NCI-H2196 treated with DMSO at 0.1 percent for 48 hours (cell line): Measurements from ENCODE around the gene SLC41A3.

Experiments
- DNase-seq: peaks from one replicate; lab custom pipeline; 2025; ENCODE audit not compliant: unreplicated experiment; lab: John Stamatoyannopoulos, UW

SLC41A3 gene

DNA sequence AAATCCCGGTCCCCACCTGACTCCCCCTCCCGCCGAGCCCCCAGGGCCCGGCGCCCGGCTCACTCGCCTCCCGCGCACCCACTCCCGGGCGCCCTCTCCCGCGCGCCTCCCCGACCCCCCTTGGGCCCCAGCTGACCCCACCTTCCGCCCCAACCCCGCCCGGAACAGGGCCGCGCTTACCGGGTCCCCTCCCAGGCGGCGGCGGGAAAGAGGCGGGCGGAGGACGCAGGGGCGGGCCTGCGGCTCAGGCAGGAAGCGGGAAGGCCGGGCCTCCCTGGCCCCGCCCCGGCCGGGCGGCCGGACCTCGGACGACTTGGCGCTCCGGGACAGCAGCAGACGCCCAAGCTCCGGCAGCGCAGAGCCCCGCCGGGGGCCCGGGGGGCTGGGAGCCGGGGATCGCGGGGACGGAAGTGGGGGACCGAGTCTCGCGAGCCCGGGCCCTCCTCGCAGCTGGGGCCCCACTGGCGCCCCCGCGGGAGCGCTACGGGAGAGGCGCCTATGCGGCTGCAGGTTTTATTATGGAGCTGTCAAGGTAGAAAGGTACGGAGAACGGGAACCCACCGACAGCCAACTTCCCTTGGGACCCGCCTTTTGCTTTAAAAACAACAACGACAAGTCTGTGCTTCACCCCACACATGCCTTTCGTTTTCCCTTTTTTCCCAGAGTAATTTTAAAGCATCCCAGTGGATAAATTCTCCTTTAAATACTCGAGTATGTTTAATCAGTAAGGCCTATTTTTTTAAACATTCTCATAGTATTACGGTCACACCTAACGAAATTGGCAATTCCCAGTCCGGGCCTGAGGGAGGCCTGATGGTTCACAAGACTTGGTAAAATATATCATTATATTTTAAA, at the start of gene SLC41A3:
Gene SLC41A3, minus strand, starts transcription at position 212 of the 855 bp plus-strand sequence. CDS start 15,905 bp downstream, outside the sequence.
- peak; percentile 85 for DNase-seq

DNA sequence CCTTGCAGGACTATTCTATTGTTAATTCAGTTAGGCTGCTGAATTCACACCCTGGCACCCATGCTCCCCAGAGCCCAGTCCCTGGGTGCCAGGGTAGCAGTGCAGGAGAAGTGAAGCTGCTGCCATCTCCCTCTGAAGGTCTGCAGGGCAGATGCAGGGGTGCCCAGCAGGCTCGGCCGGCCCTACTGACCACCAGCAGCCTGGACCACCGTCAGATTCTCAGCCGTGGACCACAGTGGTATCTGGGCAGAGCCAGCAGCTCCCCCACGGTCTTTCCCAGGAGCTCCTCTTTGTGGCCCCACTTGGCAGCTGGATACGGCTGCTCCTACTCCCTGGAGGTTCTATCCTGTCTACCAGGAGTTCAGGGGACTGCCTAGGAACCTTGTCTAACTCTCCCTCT, 49.7 kb upstream of the SLC41A3 start:
- DNase-seq = no peak

- DNase-seq = no peak
These were observed 49.0 kb upstream of the SLC41A3 start for GRCh38 chr3:126132751-126133511.

- no peak for DNase-seq
These were observed 48.2 kb upstream of the SLC41A3 start for GRCh38 chr3:126131881-126132750.

DNA sequence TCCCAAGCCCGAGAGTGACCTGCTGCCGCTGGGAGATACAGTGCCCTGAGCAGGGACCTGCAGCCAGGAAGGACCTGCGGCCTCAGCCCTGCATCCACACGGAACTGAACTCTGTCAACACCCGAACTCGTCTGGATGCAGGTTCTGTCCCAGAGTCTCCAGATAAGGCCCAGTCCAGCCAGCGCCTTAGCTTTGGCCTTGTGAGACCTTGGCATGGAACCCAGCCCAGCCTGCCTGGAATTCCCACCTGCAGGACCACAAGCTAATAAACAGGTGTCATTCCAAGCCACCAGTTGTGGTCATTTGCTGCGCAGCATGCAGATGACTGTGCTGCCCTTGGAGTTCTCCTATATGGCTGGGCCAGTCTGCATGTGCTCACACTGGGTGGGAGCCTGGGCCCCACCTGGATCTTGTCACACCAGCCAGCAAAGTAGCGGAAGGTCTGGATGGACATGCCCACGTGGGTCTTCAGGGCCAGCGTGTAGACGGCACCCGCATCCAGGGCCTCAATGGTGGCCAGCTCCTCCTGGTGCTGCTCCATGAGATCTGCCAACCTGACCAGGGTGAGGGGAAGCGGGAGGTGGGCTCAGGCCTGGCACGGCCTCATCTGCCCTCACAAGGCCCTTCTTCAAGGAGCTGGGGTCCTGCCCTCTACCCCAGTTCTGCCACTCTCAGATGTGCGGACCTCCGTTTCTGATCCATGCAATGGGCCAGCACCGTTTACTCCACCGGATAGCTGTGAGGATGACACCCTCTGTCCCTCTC, 47.2 kb upstream of the SLC41A3 start:
- DNase-seq = no peak

- DNase-seq = no peak
These were observed 46.3 kb upstream of the SLC41A3 start for GRCh38 chr3:126130081-126130855.

DNA sequence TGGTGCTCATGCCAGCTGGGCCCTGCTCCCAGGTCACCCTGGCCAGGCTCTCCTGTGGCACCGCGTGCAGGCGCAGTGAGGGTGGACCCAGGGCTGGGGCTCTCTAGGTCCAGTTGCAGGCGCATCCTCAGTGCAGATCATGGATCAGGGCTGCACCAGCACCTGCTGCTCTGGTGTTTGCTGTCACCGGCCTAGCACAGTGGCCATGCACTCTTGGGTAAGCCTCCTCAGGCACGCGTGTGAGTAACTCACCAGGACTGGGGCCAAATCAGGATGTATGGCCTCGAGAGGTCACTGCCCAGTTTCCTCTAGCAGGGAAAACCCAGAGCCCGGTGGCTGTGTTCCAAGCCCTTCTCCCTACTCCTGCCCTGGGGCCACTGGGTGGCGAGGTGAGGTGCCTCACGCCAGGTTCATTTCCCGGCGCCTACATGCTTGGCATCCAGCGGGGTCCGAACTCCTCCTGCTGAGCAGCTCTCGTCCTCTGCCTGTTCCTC, 45.5 kb upstream of the SLC41A3 start:
- DNase-seq = peak; percentile 16

DNA sequence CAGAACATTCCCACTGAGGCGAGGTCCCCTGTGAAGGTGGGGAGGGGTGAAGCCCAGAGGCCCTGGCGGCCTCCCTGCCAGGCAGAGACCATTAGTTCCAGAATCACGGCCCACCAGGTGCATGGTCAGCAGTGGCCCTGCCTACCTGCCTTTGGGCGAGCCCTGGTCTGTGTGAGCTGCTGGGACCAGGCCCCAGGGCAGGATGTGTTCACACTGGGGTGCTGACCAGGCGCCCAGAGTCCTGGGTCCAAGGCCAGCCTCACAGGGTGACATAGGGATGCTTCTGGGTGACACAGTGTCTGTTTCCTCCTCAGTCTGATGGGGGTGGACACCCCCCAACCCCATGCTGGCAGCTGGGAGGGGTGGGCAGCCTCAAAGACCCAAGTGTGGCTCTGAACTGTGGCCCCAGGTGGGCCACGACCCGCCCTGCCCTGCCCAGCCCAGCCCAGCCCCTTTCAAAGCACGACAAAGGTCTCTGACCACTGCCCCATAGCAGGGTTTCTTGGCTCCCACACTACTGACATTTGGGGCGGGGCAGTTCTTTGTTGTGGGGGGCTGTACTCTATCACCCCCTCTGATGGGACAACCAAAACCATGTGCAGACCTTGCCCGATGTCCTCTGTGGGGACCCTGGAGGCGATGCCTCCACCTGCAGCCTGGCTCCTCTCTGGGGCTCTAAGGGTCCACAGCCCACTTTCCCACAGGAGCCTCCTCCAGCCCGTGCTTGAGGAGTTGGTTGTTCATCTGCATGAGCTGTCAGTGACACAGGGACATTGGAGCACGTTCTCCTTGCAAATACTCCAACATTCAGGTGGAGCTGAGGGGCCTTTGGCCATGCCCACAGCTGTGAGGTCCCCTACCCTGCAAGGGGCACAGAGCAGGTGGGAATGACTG, 44.8 kb upstream of the SLC41A3 start:
- no peak for DNase-seq

DNA sequence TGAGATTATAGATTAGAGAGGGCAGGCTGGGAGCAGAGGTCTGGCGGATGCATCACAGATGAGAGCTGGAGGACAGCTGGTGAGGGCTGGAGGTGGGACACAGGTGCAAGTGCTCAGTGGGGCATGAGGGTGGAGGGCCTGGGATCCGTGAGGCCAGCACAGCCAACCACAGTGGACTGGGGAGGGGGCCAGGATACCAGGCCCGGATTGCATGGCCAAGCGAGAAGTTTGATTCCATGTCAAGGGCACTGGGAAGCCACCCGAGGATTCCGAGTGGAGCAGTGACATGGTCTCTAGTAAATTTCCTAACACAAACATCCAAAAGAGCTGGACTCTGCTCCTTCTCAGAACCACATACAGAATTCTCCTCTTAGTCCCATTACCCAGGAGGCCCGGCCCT, 44.0 kb upstream of the SLC41A3 start:
- no peak for DNase-seq

DNA sequence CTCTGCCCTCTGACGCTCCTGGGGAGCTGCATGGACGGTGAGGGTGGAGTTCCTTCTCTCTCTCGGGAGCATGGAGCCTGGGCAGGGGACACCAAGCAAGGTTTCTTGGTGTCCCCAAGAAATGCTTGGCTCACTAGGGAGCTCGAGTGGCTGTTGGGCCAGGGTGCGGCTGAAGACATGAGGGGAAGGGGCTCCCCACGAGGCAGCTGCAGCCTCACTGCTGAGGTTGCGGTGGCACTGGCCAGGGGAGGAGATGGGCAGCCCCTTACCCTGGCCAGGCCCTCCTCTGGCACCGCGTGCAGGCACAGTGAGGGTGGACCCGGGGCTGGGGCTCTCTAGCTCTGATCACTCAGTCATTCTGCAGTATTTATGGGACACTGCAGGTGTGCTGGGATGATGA, 43.5 kb upstream of the SLC41A3 start:
- no peak for DNase-seq

DNA sequence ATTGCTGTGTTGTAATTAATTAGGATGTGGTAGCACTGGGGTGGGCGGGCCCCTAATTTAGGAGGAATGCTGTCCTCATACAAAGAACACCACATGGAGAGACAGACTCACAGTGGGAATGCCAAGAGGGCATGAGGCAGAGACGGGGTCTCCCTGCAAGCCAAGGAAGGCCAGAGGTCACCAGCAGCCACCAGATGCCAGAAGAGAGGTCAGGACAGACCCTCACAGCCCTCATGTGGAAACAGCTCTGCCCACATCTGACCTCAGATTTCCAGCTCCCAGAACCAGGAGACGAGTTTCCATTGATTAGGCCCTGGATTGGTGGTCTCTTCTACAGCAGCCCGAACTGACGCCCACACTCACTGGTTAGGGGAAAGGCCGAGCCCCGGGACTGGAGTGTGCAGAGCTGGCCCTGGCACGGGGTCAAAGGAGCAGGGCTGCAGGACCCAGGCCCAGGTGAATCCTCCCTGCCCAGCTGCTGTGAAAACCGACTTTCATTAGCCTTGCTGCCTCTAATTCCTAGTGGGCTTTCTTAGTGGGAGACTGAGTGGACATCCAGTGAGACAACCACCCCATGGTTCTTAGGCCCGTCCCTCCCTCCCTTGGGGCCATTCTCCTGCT, 43.0 kb upstream of the SLC41A3 start:
- no peak for DNase-seq

DNA sequence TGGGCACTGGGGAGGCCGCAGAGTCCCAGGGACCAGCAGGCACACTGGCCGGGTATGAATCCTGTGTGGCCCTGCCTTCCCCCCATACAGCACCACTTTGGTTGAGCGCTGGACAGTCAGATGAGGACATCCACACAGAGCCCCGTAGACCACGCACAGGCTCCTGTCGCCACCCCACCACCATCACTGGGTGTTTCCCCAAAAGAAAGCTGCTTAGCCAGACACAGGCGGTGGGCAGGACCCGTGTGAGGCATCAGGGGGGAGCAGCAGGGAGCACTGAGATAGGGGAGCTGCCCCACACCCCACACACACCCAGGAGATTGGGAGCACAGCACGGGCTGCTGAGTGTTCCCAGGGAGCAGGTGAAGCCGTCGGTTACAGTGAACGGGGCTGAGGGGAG, 42.4 kb upstream of the SLC41A3 start:
- DNase-seq = no peak

- no peak for DNase-seq
These were observed 41.9 kb upstream of the SLC41A3 start for GRCh38 chr3:126125781-126126251.

DNA sequence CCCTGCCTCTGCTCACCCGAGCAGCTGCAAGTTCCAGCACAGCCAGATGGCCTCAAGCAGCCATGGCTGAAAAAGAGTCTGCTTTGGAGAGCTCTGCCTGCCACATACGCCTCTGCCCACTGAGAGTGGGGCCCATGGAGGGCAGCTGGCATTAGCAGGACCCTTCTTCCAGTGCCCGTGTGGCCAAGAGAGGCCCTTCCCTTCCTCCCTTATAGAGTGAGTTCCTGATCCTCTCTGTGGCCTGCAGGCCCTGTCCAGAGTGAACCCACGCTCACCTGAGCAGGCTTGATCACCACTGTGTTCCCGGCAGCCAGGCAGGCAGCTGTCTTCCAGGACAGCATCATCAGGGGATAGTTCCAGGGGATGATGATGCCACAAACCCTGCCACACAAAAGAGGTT, 41.4 kb upstream of the SLC41A3 start:
- DNase-seq = no peak

DNA sequence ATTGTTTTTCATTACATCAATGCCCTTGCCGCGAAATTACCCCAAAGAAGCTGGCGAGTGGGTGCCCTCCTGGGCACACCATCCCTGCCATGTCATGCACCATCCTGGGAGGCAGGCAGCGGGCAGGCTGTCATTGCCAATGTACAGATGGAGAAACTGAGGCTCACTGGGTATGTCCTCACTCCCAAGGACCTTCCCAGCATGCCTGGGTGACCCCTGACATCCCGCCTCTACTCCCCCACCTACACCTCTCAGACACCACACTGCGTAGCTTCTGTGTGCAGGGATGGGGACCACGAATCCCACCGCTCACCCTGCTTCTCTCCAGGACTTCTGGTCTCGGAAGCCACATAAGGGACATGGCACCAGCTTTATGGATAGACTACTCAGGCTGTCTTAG, 41.0 kb upstream of the SLC41A3 start:
- DNase-seq = no peak

- no peak for DNase-seq
These were observed 40.4 kb upstream of the SLC41A3 start for GRCh38 chr3:126124148-126124868.

- DNase-seq = no peak
These were observed 37.7 kb upstream of the SLC41A3 start for GRCh38 chr3:126121632-126122031.
